IPS-NIHi7 (cell line): ENCODE results near the gene LCA5.
"Not testable (repeated sequence)": the region's sequence is repeated elsewhere in the genome, so short reads cannot be mapped to it uniquely, and the experiment has no call there.

Experiments used
- DNase-seq: peaks from one replicate; pipeline ENCODE4 v3.0.0; 2012; ENCODE audit warnings: mixed read lengths; ENCODE audit errors: extremely low spot score

Gene LCA5

GRCh38 chr6:79538106-79538971 lies 1.1 kb upstream of the LCA5 start:
- no peak for DNase-seq

GRCh38 chr6:79536585-79536953 lies 661 bp downstream of the LCA5 start:
- no peak for DNase-seq

GRCh38 chr6:79529567-79529966 lies 7.7 kb downstream of the LCA5 start:
- DNase-seq = not testable (repeated sequence)

- DNase-seq = no peak
Observed at GRCh38 chr6:79526897-79527296, 10.3 kb downstream of the LCA5 start.

GRCh38 chr6:79525272-79526100 lies 11.7 kb downstream of the LCA5 start:
- DNase-seq = no peak

GRCh38 chr6:79524065-79524464 lies 13.2 kb downstream of the LCA5 start:
- DNase-seq = no peak

- no peak for DNase-seq
Observed at GRCh38 chr6:79522609-79523008, 14.6 kb downstream of the LCA5 start.

- DNase-seq = no peak
Observed at GRCh38 chr6:79520534-79520933, 16.7 kb downstream of the LCA5 start.

- DNase-seq = no peak
Observed at GRCh38 chr6:79518842-79519241, 18.4 kb downstream of the LCA5 start.

- no peak for DNase-seq
Observed at GRCh38 chr6:79515436-79515835, 21.8 kb downstream of the LCA5 start.

GRCh38 chr6:79513111-79513510 lies 24.1 kb downstream of the LCA5 start:
- no peak for DNase-seq

- DNase-seq = no peak
Observed at GRCh38 chr6:79512014-79512413, 25.2 kb downstream of the LCA5 start.

- DNase-seq = no peak
Observed at GRCh38 chr6:79510707-79511106, 26.5 kb downstream of the LCA5 start.

GRCh38 chr6:79506251-79506650 lies 31.0 kb downstream of the LCA5 start:
- DNase-seq = no peak

GRCh38 chr6:79504372-79504771 lies 32.9 kb downstream of the LCA5 start:
- DNase-seq = no peak

- no peak for DNase-seq
Observed at GRCh38 chr6:79498842-79499241, 38.4 kb downstream of the LCA5 start.

- no peak for DNase-seq
Observed at GRCh38 chr6:79495246-79495645, 42.0 kb downstream of the LCA5 start.

- DNase-seq = peak; percentile 20
Observed at GRCh38 chr6:79494841-79495240, 42.4 kb downstream of the LCA5 start.

GRCh38 chr6:79470728-79471127 lies 66.5 kb downstream of the LCA5 start:
- DNase-seq = no peak

GRCh38 chr6:79469376-79470246 lies 67.6 kb downstream of the LCA5 start:
- DNase-seq = no peak

- DNase-seq = no peak
Observed at GRCh38 chr6:79468587-79468986, 68.6 kb downstream of the LCA5 start.

- peak; percentile 26 for DNase-seq
Observed at GRCh38 chr6:79468116-79468515, 69.1 kb downstream of the LCA5 start.
